HepG2 (cell line): ENCODE results near the gene TUBG2.

Source experiments
- EZH2 ChIP-seq: conservative IDR thresholded peaks from 2 replicates; pipeline ENCODE4 v1.6.1; 2012; ENCODE audit warnings: mild to moderate bottlenecking, low read depth, low read length, moderate library complexity
- HIVEP1 ChIP-seq: sonication (generic); formaldehyde crosslinking; IDR thresholded peaks from 2 replicates; pipeline ENCODE4 v1.4.0; 2020; ENCODE audit warnings: mild to moderate bottlenecking, missing genetic modification reagents
- MAFK ChIP-seq, 2 experiments: IDR thresholded peaks in 1 of 2; conservative IDR thresholded peaks in 1 of 2; 2 replicates each; pipeline ENCODE4 v1.6.1; 2011; ENCODE audit warnings: improper control_type of control experiment in 2 of 2, low read length in 2 of 2
- MAZ ChIP-seq, 2 experiments: sonication (generic) in 1 of 2; formaldehyde crosslinking in 1 of 2; IDR thresholded peaks; 2 replicates each; pipeline versions ENCODE4 v1.5.0 to v1.6.1; 2012 to 2020; ENCODE audit warnings: low read depth in 2 of 2, mild to moderate bottlenecking in 2 of 2, borderline replicate concordance in 1 of 2, improper control_type of control experiment in 1 of 2, low read length in 1 of 2, missing genetic modification reagents in 1 of 2, moderate library complexity in 1 of 2
- POLR2A ChIP-seq, 2 experiments: IDR thresholded peaks; 2 replicates each; pipeline ENCODE4 v1.6.1; 2011; ENCODE audit warnings: low read depth in 2 of 2, low read length in 2 of 2, mild to moderate bottlenecking in 1 of 2, moderate library complexity in 1 of 2; ENCODE audit not compliant: insufficient read depth in 1 of 2
- SRSF4 ChIP-seq: fragments of 200-400 bp; formaldehyde crosslinking; IDR thresholded peaks from one replicate; pipeline ENCODE4 v1.6.1; 2018; ENCODE audit warnings: mild to moderate bottlenecking, low read depth, low read length, moderate library complexity; ENCODE audit not compliant: poor library complexity, severe bottlenecking
- ZC3H13 ChIP-seq: sonication (generic); formaldehyde crosslinking; IDR thresholded peaks from 2 replicates; pipeline ENCODE4 v1.8.1; 2023; ENCODE audit warnings: mild to moderate bottlenecking, missing genetic modification reagents, moderate library complexity
- TF ChIP-seq, protein P1 (sequence below): fragments of 450-650 bp; IDR thresholded peaks from 2 replicates; pipeline ENCODE4 v1.6.1; 2016
- TF ChIP-seq, protein P2 (sequence below): sonication (generic); formaldehyde crosslinking; IDR thresholded peaks from 2 replicates; pipeline ENCODE4 v1.5.0; 2020; ENCODE audit warnings: missing genetic modification reagents
- TF ChIP-seq, protein P3 (sequence below): sonication (generic); formaldehyde crosslinking; IDR thresholded peaks from 2 replicates; pipeline ENCODE4 v1.4.0; 2020; ENCODE audit warnings: missing genetic modification reagents, borderline replicate concordance

DNA sequence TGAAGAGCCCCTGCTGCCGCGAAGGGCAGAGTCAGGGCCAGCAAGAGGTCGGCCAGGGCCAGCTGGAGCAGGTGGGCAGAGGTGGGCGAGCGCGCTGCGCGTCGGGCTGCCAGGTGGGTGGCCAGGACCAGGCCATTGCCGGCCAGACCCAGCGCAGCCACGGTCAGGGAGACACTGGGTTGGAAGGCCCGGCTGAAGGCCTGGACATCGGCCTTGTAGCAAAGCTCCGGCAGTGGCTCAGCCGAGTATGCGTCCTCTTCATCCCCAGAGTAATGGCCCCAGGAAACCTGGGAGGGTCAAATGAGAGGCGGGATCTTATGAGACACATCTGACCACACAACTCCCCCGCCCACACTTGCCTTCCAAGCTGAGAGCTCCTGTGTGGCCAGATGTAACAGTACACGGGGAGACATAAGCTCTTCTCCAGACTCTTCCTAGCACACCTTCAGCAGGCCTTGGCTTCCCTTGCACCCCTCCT is 21.3 kb downstream of the TUBG2 start:
- no peak for TF ChIP-seq EZH2
- no peak for TF ChIP-seq ZC3H13 (CRISPR knock-in tag)
- TF ChIP-seq, protein P1, sequence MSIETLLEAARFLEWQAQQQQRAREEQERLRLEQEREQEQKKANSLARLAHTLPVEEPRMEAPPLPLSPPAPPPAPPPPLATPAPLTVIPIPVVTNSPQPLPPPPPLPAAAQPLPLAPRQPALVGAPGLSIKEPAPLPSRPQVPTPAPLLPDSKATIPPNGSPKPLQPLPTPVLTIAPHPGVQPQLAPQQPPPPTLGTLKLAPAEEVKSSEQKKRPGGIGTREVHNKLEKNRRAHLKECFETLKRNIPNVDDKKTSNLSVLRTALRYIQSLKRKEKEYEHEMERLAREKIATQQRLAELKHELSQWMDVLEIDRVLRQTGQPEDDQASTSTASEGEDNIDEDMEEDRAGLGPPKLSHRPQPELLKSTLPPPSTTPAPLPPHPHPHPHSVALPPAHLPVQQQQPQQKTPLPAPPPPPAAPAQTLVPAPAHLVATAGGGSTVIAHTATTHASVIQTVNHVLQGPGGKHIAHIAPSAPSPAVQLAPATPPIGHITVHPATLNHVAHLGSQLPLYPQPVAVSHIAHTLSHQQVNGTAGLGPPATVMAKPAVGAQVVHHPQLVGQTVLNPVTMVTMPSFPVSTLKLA: no peak
- no peak for TF ChIP-seq SRSF4
- TF ChIP-seq MAFK (conservative IDR thresholded peaks at IDR 0.05 in 1 of 2, IDR thresholded peaks at IDR 0.05 in 1 of 2; ENCODE audit: low read length in 2 of 2): no peak
- no peak for TF ChIP-seq POLR2A (IDR thresholded peaks at IDR 0.05; ENCODE audit: insufficient read depth in 1 of 2, low read depth in 2 of 2, low read length in 2 of 2)
- TF ChIP-seq, protein P2, sequence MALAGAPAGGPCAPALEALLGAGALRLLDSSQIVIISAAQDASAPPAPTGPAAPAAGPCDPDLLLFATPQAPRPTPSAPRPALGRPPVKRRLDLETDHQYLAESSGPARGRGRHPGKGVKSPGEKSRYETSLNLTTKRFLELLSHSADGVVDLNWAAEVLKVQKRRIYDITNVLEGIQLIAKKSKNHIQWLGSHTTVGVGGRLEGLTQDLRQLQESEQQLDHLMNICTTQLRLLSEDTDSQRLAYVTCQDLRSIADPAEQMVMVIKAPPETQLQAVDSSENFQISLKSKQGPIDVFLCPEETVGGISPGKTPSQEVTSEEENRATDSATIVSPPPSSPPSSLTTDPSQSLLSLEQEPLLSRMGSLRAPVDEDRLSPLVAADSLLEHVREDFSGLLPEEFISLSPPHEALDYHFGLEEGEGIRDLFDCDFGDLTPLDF: no peak
- no peak for TF ChIP-seq HIVEP1
- no peak for TF ChIP-seq MAZ (IDR thresholded peaks at IDR 0.05; ENCODE audit: borderline replicate concordance, low read depth, low read length)
- TF ChIP-seq MAZ (CRISPR knock-in tag; IDR thresholded peaks at IDR 0.05; ENCODE audit: low read depth): no peak
- TF ChIP-seq, protein P3, sequence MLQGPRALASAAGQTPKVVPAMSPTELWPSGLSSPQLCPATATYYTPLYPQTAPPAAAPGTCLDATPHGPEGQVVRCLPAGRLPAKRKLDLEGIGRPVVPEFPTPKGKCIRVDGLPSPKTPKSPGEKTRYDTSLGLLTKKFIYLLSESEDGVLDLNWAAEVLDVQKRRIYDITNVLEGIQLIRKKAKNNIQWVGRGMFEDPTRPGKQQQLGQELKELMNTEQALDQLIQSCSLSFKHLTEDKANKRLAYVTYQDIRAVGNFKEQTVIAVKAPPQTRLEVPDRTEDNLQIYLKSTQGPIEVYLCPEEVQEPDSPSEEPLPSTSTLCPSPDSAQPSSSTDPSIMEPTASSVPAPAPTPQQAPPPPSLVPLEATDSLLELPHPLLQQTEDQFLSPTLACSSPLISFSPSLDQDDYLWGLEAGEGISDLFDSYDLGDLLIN (CRISPR knock-in tag): no peak
